CD8-positive, alpha-beta memory T cell (primary cell): ENCODE results near the gene ESD. TPM values are rescaled to one million over a fixed set of nuclear protein-coding genes. Genes with fewer than 3 reads are reported as not detected.
A peak's percentile ranks its signal among the peaks of the same experiment; 100 is the strongest.

Experiments
- CTCF ChIA-PET: fragments of 350-600 bp; sonication (Branson Sonifier 250); formaldehyde crosslinking; loops from one replicate; lab custom pipeline; 2021; ENCODE audit warnings: antibody characterized with exemption; lab: Charles Lee
- POLR2A ChIA-PET: fragments of 350-600 bp; sonication (Branson Sonifier 250); formaldehyde crosslinking; loops from one replicate; lab custom pipeline; 2021; ENCODE audit warnings: antibody characterized with exemption; lab: Charles Lee
- DNase-seq, 5 donors: peaks; one replicate each; pipeline versions ENCODE4 v3.0.0 to v3.0.0-alpha.2; 2020 to 2022; ENCODE audit warnings: mixed read lengths in 1 of 5
- H3K27ac ChIP-seq: one replicate; pipeline ENCODE4 v1.7.0; 2013; ENCODE audit warnings: low read depth, mild to moderate bottlenecking, low read length, moderate library complexity
- H3K27me3 ChIP-seq: 2 replicates; pipeline ENCODE4 v1.7.0; 2013; ENCODE audit warnings: low read length, mild to moderate bottlenecking; ENCODE audit not compliant: insufficient read depth, poor library complexity, severe bottlenecking
- H3K36me3 ChIP-seq: 2 replicates; pipeline ENCODE4 v1.7.0; 2013; ENCODE audit warnings: mild to moderate bottlenecking, low read length, moderate library complexity; ENCODE audit not compliant: insufficient read depth
- H3K4me1 ChIP-seq: 2 replicates; pipeline ENCODE4 v1.7.0; 2013; ENCODE audit warnings: mild to moderate bottlenecking, low read length, moderate library complexity; ENCODE audit not compliant: insufficient read depth
- H3K4me3 ChIP-seq: 2 replicates; pipeline ENCODE4 v1.7.0; 2013; ENCODE audit warnings: mild to moderate bottlenecking, low read length
- H3K9me3 ChIP-seq: 2 replicates; pipeline ENCODE4 v1.7.0; 2013; ENCODE audit warnings: mild to moderate bottlenecking, low read length
- H3K27ac Mint-ChIP-seq, 8 donors: one replicate each; pipeline ENCODE4 v1.8.0; 2020 to 2021; ENCODE audit warnings: mixed read lengths in 8 of 8, mild to moderate bottlenecking in 6 of 8, inconsistent platforms in 3 of 8, moderate library complexity in 3 of 8
- H3K27me3 Mint-ChIP-seq, 2 donors: one replicate each; pipeline ENCODE4 v1.8.0; 2020 to 2021; ENCODE audit warnings: mixed read lengths in 2 of 2, mild to moderate bottlenecking in 1 of 2, moderate library complexity in 1 of 2
- H3K36me3 Mint-ChIP-seq, 3 donors: one replicate each; pipeline ENCODE4 v1.8.0; 2020 to 2021; ENCODE audit warnings: mixed read lengths in 3 of 3, inconsistent platforms in 1 of 3, mild to moderate bottlenecking in 1 of 3
- H3K4me1 Mint-ChIP-seq, 3 donors: one replicate each; pipeline ENCODE4 v1.8.0; 2020 to 2021; ENCODE audit warnings: mixed read lengths in 3 of 3, inconsistent platforms in 1 of 3, mild to moderate bottlenecking in 1 of 3
- H3K4me3 Mint-ChIP-seq, 7 donors: one replicate each; pipeline ENCODE4 v1.8.0; 2020 to 2021; ENCODE audit warnings: mixed read lengths in 7 of 7, mild to moderate bottlenecking in 6 of 7, moderate library complexity in 4 of 7, inconsistent platforms in 2 of 7
- H3K9me3 Mint-ChIP-seq, 5 donors: one replicate each; pipeline ENCODE4 v1.8.0; 2020 to 2022; ENCODE audit warnings: mixed read lengths in 5 of 5, mild to moderate bottlenecking in 3 of 5, moderate library complexity in 2 of 5, inconsistent platforms in 1 of 5
- polyA plus RNA-seq: library from polyadenylated mRNA; unstranded; fragments of 300-500 nt; fragmentation: Illumina TruSeq; gene quantifications from one replicate; pipeline ENCODE4 v1.2.3, GENCODE V29; 2021
- total RNA-seq, 2 experiments: library from RNA; stranded (reverse); gene quantifications; one replicate each; pipeline ENCODE4 v1.2.3, GENCODE V29; 2021

The ESD gene
- total and polyA plus RNA-seq, 3 experiments from 2014 or later: 91.9 to 109 (median 98.5) TPM

- CTCF ChIA-PET: no interaction called here
- Mint-ChIP-seq H3K4me1 (no peaks in the 10 kb centered on the region), H3K27me3 (peaks cover 3 to 5% of the 10 kb centered on the region in 2 donors), H3K4me3 (no peak overlapping the region), H3K27ac (no peak overlapping the region), H3K9me3 (no peaks in the 10 kb centered on the region), H3K36me3 (no peaks in the 10 kb centered on the region)
- Histone ChIP-seq H3K36me3 (no peaks in the 10 kb centered on the region), H3K9me3 (no peaks in the 10 kb centered on the region), H3K27ac (no peak overlapping the region), H3K27me3 (no peaks in the 10 kb centered on the region), H3K4me1 (no peaks in the 10 kb centered on the region), H3K4me3 (no peak overlapping the region)
- POLR2A ChIA-PET: no interaction called here
- no peak for DNase-seq
These were observed 7.4 kb upstream of the ESD start for GRCh38 chr13:46804391-46804815.

DNA sequence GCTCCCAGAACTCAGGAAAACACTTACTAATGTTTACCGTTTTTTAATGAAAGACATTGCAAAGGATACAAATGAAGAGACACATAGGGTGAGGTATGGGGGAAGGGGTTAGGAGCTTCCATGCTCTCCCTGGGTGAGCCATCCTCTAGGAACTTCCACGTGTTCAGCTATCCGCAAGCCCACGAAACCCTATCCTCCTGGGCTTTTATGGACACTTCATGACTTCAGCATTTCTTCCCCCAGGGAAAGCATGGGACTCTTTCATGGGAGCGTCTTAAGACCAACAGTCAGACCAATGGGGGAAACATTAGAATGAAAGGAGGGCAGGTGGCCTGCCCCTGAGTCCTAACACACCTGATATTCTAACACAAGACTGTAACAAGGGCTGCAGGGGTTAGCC is 6.6 kb upstream of the ESD start:
- no peak for DNase-seq
- Mint-ChIP-seq H3K27me3 (peaks cover 0 to 4% of the 10 kb centered on the region in 2 donors), H3K9me3 (no peaks in the 10 kb centered on the region), H3K36me3 (no peaks in the 10 kb centered on the region), H3K27ac (no peak overlapping the region), H3K4me1 (no peaks in the 10 kb centered on the region), H3K4me3 (no peak overlapping the region)
- Histone ChIP-seq H3K27me3 (no peaks in the 10 kb centered on the region), H3K4me3 (no peak overlapping the region), H3K4me1 (no peaks in the 10 kb centered on the region), H3K27ac (no peak overlapping the region), H3K36me3 (no peaks in the 10 kb centered on the region), H3K9me3 (no peaks in the 10 kb centered on the region)
- POLR2A ChIA-PET: interaction anchor here (0.6 kb wide), 1 partner anchor 31 kb away, joined by 3 read pairs; no protein-coding TSS in a partner anchor
- CTCF ChIA-PET: no interaction called here

DNA sequence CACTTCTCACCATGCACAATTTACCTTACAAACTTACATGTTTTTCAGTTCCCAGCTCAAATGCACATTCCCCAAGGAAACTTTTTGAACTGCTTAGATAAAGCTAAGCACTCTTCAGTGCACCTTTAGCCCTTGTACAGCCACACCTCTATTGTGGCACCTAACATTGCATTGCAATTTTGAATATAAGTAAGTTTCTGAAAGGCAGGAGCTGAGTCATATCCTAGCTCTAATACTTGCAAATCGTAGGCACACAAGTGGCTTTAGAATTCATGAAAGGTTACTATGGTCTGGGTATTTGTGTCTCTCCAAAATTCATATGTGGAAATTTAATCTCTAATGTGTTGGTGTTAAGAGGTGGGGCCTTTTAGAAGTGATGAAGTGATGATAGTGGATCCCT is 4.9 kb upstream of the ESD start:
- POLR2A ChIA-PET: no interaction called here
- H3K4me3 ChIP-seq: no peak overlapping the region
- CTCF ChIA-PET: interaction anchor here (1.0 kb wide), 1 partner anchor 250 kb away, joined by 3 read pairs; no protein-coding TSS in a partner anchor

GRCh38 chr13:46799139-46799538 is 2.2 kb upstream of the ESD start:
- ChIA-PET CTCF (no interaction called here), POLR2A (no interaction called here)
- no peak overlapping the region for H3K27ac Mint-ChIP-seq
- Histone ChIP-seq H3K27ac (no peak overlapping the region), H3K9me3 (no peaks in the 10 kb centered on the region), H3K4me1 (peaks cover 30% of the 10 kb centered on the region), H3K27me3 (no peaks in the 10 kb centered on the region), H3K36me3 (no peaks in the 10 kb centered on the region), H3K4me3 (no peak overlapping the region)
- peaks cover 0 to 4% of the 10 kb centered on the region in 2 donors for H3K27me3 Mint-ChIP-seq
- H3K4me3 Mint-ChIP-seq: peak overlapping the region in 2 of 7 donors; percentile 13 to 49
- no peaks in the 10 kb centered on the region for H3K9me3 Mint-ChIP-seq
- H3K4me1 Mint-ChIP-seq: peaks cover 26 to 36% (median 34%) of the 10 kb centered on the region in 3 donors
- DNase-seq: no peak
- H3K36me3 Mint-ChIP-seq: peaks cover 0 to 10% (median 6%) of the 10 kb centered on the region in 3 donors

More for the DNA sequence above, 4.9 kb upstream of the ESD start:
- H3K27me3 Mint-ChIP-seq: peaks cover 0 to 4% of the 10 kb centered on the region in 2 donors
- no peak overlapping the region for H3K27ac Mint-ChIP-seq
- H3K36me3 Mint-ChIP-seq: peaks cover 0 to 4% (median 0%) of the 10 kb centered on the region in 3 donors
- H3K4me1 Mint-ChIP-seq: peaks cover 10 to 12% (median 10%) of the 10 kb centered on the region in 3 donors
- Histone ChIP-seq H3K27me3 (no peaks in the 10 kb centered on the region), H3K27ac (no peak overlapping the region), H3K9me3 (no peaks in the 10 kb centered on the region), H3K36me3 (no peaks in the 10 kb centered on the region), H3K4me1 (peaks cover 8% of the 10 kb centered on the region)
- H3K4me3 Mint-ChIP-seq: no peak overlapping the region
- DNase-seq: no peak
- H3K9me3 Mint-ChIP-seq: no peaks in the 10 kb centered on the region

DNA sequence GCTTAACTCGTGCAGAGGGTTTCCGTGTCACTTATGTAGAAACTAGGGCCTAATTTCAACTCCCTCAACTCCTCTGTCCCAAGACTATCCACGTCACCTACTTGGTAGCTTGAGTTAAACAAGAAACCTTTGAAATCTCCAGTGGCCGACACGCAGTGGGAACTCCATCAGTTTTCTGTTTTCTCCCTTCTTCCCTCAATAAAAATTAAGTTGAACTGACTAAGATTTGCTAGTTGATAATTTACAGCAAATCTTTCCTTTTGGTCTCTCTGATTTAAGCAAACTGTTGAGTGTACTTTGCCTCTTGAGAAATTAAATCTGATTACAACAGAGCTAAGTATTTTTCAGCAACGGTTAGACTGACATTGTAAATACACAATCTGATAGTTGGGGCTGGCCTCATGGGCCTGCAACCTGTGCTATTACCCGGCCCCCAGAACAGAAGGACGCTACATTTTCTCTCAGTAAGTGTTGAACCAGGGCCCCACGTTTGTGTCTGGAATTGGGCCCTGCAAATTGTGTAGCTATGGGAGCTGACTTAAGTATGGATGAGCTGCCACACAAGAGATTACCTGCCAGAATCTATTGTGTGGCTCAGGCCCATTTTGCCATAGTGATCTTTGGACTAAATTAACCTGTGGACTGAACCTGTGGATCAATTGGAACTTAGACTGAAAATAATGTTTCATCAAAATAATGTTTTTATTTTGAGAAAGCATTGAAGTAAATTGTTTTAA is 708 bp upstream of the ESD start:
- H3K27me3 ChIP-seq: no peaks in the 10 kb centered on the region
- H3K27me3 Mint-ChIP-seq: peaks cover 0 to 2% of the 10 kb centered on the region in 2 donors
- H3K4me3 ChIP-seq: peak overlapping the region; percentile 91
- ChIA-PET POLR2A (interaction anchor here (0.7 kb wide), 1 partner anchor 46 kb away, joined by 3 read pairs; no protein-coding TSS in a partner anchor), CTCF (interaction anchor here (0.8 to 1.6 kb wide), 2 partner anchors 12 to 246 kb away, joined by 3 to 4 read pairs; no protein-coding TSS in a partner anchor)
- peak overlapping the region; percentile 88 to 97 (median 94) for H3K4me3 Mint-ChIP-seq
- peak overlapping the region; percentile 78 for H3K27ac ChIP-seq
- peaks cover 36% of the 10 kb centered on the region for H3K4me1 ChIP-seq
- no peak for DNase-seq
- H3K27ac Mint-ChIP-seq: peak overlapping the region; percentile 82 to 99 (median 96)
- H3K9me3 ChIP-seq: no peaks in the 10 kb centered on the region
- H3K4me1 Mint-ChIP-seq: peaks cover 36 to 50% (median 48%) of the 10 kb centered on the region in 3 donors
- H3K36me3 Mint-ChIP-seq: peaks cover 0 to 12% (median 6%) of the 10 kb centered on the region in 3 donors
- no peaks in the 10 kb centered on the region for H3K36me3 ChIP-seq
- H3K9me3 Mint-ChIP-seq: no peaks in the 10 kb centered on the region

GRCh38 chr13:46796129-46796514 is 839 bp downstream of the ESD start:
- peak overlapping the region; percentile 88 to 97 (median 94) for H3K4me3 Mint-ChIP-seq
- ChIA-PET CTCF (interaction anchor here (1.1 to 1.6 kb wide), 2 partner anchors 11 to 245 kb away, joined by 3 to 4 read pairs; no protein-coding TSS in a partner anchor), POLR2A (interaction anchor here (1.0 kb wide), 1 partner anchor 243 kb away, joined by 3 read pairs; the partner anchor contains the start of gene LRCH1)
- H3K36me3 Mint-ChIP-seq: peaks cover 0 to 16% (median 6%) of the 10 kb centered on the region in 3 donors
- peaks cover 36 to 52% (median 50%) of the 10 kb centered on the region in 3 donors for H3K4me1 Mint-ChIP-seq
- Histone ChIP-seq H3K36me3 (no peaks in the 10 kb centered on the region), H3K27me3 (no peaks in the 10 kb centered on the region), H3K9me3 (no peaks in the 10 kb centered on the region), H3K4me3 (peak overlapping the region; percentile 91), H3K4me1 (peaks cover 36% of the 10 kb centered on the region), H3K27ac (peak overlapping the region; percentile 78)
- no peaks in the 10 kb centered on the region for H3K27me3 Mint-ChIP-seq
- no peaks in the 10 kb centered on the region for H3K9me3 Mint-ChIP-seq
- H3K27ac Mint-ChIP-seq: peak overlapping the region; percentile 82 to 99 (median 94)
- no peak for DNase-seq

DNA sequence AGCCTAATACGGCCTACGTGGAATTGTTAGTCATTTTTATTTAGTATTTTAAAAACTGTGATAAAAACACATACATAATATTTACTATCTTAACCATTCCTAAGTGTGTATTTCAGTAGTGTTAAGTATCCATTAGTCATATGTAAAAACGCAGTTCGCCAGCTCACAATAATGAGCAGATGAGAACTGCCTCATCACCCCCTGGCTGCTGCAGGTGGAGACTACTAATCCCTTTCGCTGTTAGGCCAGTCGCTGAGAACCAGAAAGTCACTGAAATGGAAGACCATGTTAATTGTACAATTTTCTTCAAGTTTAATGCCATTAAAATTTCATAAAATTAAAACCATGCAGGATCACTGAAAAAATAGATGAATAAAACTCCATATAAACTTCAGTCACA is 1.6 kb downstream of the ESD start:
- ChIA-PET CTCF (no interaction called here), POLR2A (no interaction called here)
- H3K36me3 ChIP-seq: peaks cover 8% of the 10 kb centered on the region
- H3K27me3 ChIP-seq: no peaks in the 10 kb centered on the region
- peak overlapping the region; percentile 55 to 97 (median 93) for H3K4me3 Mint-ChIP-seq
- peak overlapping the region in 2 of 8 donors; percentile 44 to 82 for H3K27ac Mint-ChIP-seq
- peaks cover 36% of the 10 kb centered on the region for H3K4me1 ChIP-seq
- no peaks in the 10 kb centered on the region for H3K9me3 ChIP-seq
- no peaks in the 10 kb centered on the region for H3K27me3 Mint-ChIP-seq
- no peak for DNase-seq
- H3K9me3 Mint-ChIP-seq: no peaks in the 10 kb centered on the region
- H3K27ac ChIP-seq: no peak overlapping the region
- peaks cover 36 to 56% (median 51%) of the 10 kb centered on the region in 3 donors for H3K4me1 Mint-ChIP-seq
- peaks cover 5 to 23% (median 11%) of the 10 kb centered on the region in 3 donors for H3K36me3 Mint-ChIP-seq
- no peak overlapping the region for H3K4me3 ChIP-seq

DNA sequence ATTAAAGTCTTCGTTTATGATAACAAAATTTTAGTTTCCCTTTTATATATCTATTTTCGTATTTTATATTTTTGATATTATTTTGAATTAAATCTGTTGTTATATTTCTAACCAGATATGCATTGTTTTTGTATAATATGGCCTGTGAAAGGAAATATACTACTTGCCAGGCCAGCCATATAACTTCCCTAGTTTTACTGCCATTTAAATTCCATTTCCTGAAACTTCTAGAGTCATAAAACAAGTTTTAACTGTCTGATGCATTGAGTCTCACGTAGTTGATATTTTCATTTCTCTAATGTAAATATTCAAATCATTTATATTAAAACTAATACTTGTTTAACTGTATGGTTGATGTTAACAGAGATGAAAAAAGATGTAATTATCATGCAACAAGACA is 13.5 kb downstream of the ESD start:
- Histone ChIP-seq H3K36me3 (peaks cover 36% of the 10 kb centered on the region), H3K27me3 (no peaks in the 10 kb centered on the region), H3K27ac (no peak overlapping the region), H3K4me3 (no peak overlapping the region), H3K9me3 (no peaks in the 10 kb centered on the region), H3K4me1 (no peaks in the 10 kb centered on the region)
- Mint-ChIP-seq H3K4me1 (peaks cover 5 to 26% (median 13%) of the 10 kb centered on the region in 3 donors), H3K36me3 (peaks cover 15 to 78% (median 21%) of the 10 kb centered on the region in 3 donors), H3K27ac (no peak overlapping the region), H3K9me3 (no peaks in the 10 kb centered on the region), H3K27me3 (no peaks in the 10 kb centered on the region), H3K4me3 (no peak overlapping the region)
- CTCF ChIA-PET: no interaction called here
- POLR2A ChIA-PET: no interaction called here
- no peak for DNase-seq
